GM19240 (cell line): ENCODE results near the gene KDM4C.

ENCODE experiments used
- DNase-seq: peaks from one replicate; pipeline ENCODE4 v3.0.0; 2011; ENCODE audit warnings: low spot score; ENCODE audit not compliant: insufficient read length

The KDM4C gene

DNA sequence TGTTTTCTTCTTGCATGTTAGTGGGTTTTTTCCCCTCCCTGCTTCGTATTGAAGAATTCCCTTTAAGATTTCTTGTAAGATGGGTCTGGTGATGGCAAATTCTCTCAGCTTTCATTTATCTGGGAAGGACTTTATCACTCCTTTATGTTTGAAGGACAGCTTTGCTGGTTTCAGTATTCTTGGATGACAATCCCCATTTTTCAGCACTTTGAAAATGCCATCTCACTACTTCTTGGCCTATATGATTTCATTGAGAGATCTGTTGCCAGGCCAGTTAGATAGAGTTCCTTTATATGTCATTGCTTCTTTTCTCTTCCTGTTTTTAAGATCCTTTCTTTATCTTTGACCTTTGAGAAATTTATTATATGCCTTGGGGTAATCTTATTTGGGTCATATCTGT lies 106.3 kb downstream of the KDM4C start:
- no peak for DNase-seq

- DNase-seq: no peak
These were observed 111.5 kb downstream of the KDM4C start for GRCh38 chr9:6869081-6869948.

DNA sequence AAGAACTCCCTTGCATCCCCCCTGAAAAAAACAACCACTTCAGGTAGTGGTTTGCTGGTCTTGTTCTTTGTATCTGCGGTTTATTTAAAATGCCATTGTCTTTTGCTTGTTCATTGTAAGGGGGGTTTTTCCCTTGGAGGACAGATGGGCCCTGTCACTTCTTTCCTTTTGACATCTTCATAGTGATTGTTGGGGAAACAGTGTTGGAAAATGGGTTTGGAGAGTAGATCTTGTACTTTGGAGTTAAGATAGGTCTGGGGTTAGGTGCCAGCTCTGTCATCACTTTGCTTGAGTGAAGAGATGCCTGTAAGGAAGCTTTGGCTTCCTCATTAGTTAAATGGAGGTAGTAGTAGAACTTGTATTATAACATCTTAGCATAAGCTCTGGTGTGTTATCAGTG lies 112.4 kb downstream of the KDM4C start:
- no peak for DNase-seq

DNA sequence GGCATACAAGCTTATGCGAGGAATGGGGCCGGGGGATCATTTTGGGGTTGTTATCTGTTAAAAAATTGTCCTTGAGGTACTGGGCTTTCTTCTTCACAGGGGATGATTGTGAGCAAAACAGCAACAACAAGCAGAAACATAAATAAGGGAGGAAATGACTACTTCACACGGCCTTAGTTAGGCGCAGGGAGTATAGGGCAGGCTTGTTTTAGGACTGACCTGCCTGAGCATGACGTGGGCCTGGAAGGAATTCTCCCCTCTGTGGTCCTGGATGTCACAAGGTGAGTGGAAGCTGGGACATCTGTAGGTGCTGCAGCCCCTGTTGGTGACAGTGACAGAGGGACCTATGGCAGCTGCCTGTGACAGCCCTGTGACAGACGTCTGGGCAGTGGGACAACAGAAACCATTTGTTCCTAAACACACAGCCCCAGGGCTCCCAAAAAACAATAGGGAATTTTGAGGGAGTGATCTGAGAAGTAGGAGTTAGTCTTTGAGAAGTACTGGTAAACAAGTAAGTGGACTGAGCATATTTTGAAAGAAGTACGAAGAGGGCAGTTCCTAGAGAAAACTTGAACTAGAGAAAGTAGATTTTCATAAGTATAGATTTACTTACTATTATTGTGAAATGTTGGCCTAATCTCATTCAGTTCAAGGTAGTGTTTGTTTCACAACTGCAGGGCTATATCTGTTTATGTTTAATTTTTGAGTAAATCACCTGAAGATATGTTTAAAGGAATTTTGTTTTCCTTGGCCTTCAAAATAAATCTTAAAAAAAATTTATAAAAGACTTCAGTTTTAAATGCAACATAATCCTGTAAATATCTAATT lies 113.1 kb downstream of the KDM4C start:
- no peak for DNase-seq

GRCh38 chr9:6873857-6874256 lies 116.1 kb downstream of the KDM4C start:
- DNase-seq: no peak

DNA sequence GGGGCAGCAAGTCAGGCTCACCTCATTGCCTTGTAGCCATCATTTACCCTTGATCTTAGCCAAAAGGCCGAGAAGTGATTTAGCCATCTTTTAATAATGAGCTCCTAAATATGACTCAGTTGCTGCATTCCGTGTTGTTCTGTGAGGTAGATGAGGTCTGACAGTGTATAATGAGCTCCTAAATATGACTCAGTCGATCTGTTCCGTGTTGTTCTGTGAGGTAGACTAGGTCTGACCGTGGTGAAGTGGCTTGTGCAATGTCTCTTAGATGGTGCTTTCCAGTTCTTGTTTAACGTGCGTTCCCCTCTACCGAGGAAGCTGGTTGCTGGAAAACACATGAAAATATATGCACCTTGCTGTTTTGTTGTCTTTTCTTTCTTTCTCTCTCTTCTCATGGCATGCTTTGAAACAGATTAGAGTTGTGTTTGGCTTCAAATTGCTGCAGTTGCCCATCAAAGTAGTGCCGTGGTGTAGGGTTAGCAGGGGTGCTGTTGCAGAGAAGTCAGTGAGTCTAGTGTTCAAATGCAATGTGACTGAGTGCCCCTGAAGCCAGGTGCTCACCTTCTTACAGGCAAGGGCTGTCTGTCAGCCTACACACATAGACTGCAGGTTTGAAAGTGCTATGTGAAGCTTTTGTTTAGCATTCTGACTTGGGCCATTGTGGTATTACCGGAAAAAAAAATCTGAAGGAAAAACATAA lies 118.6 kb downstream of the KDM4C start:
- no peak for DNase-seq

GRCh38 chr9:6877671-6878161 lies 119.9 kb downstream of the KDM4C start:
- no peak for DNase-seq

- no peak for DNase-seq
These were observed 122.9 kb downstream of the KDM4C start for GRCh38 chr9:6880626-6881025.

- no peak for DNase-seq
These were observed 126.3 kb downstream of the KDM4C start for GRCh38 chr9:6884101-6884500.

DNA sequence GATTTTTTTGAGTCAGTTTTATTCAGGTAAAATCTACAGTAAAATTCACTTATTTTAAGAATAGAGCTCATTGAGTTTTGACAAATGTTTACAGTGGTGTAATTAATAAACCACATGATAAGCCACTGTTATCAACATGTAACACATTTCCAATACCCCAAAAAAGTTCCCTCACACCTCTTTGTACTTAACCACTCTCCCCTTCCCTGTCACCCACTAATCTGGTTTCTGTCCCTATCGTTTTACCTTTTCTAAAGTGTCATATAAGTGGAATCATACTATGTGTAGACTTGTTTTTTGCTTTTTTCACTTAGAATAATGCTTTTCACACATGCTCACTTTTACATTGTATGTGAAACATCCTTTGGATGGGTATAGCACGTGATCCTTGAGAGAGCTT lies 127.2 kb downstream of the KDM4C start:
- DNase-seq: no peak

DNA sequence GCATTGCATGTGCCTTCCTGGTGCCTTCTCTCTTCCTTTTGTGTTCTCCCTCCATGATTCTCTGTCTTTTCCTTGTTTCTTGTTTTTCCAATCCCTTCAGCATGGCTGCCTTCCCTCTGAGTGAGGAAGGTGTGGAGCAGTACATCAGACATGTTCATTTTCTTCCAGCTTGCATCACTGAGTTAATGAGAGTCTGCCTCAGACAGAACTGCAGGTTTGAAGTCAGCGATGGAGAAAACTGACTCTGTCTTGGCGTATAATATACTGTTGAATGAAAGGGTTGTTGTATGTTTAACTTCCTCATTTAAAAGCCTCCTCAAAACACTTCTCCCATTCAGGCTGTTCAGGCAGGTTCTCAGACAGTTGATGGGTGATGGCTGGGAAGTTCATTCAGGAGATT lies 129.3 kb downstream of the KDM4C start:
- no peak for DNase-seq

DNA sequence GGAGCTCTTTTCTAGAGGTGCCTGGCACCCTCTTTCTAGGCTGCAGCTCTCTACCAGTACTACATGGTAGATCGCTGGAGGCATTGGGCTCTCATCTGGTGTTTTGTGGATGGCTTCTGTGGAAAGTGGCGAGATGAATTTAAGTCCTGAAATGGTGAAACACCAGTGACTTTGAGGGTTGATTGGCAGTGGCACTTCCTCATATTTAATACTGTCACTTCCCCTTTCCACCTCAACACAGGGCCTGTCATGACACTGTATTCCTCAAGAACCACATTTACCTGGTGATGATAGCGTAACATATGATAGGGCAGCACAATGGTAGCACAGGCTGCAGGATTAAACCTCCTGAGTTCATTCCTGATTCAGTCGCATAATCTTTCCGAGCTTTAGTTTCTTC lies 132.1 kb downstream of the KDM4C start:
- no peak for DNase-seq

DNA sequence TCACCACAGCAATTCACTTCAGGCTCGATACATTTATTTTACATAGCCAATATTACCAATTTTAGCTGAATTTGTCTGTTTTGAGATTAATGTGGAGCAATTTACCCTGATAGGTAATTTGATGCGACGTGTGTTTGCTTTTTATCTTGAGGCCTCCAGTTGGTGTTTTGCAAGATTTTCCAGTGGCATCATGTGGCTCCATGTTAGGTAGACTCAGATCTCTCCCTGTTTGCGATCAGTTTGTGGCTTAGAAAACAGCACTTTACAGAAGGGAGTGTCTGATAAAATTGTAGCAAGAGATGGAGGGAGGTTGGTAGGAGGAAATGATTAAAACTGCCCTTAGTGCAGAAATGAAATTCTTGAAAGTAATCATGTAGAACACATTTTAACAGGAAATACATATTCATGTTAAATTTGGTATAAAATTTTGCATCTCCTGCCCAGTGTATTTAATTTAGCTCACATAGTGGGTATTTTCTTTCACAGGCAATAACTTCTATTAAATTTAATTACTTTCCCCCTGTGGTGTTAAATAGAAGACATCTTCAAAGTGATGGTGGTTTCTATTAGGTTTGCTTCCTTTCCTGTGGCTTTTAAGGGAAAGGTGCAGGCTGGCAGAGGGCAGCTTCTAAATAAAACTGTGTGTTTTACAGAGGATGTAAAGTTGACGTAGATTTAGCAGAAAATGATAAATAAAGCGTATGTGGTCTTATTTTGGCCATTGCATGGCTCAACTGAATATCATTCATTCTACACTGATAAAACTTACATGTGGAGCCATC lies 135.8 kb downstream of the KDM4C start:
- DNase-seq: no peak

- no peak for DNase-seq
These were observed 136.4 kb downstream of the KDM4C start for GRCh38 chr9:6894135-6894534.

GRCh38 chr9:6895754-6896153 lies 138.0 kb downstream of the KDM4C start:
- DNase-seq: no peak

- no peak for DNase-seq
These were observed 138.8 kb downstream of the KDM4C start for GRCh38 chr9:6896562-6896961.

GRCh38 chr9:6897207-6897822 lies 139.5 kb downstream of the KDM4C start:
- no peak for DNase-seq

- DNase-seq: no peak
These were observed 140.1 kb downstream of the KDM4C start for GRCh38 chr9:6897898-6898302.

- no peak for DNase-seq
These were observed 141.5 kb downstream of the KDM4C start for GRCh38 chr9:6899274-6899673.

DNA sequence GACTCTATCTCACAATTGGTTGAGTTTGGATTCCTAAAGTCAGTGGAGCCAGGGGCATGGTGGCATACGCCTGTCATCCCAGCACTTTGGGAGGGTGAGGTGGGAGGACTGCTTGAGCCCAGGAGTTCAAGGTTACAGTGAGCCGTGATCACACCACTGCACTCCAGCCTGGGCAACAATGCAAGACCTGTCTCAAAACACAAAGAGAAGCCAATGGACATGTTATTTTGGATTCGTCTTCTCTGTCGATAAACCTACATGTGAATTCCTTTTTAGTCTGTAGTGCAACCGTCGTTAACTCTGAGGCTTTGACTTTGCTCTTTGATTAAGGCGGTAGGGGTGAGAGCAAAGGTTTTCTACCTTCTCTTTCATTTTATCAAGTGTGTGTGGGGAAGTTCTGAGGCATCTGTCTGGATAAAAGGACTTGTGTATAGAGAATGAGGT lies 142.7 kb downstream of the KDM4C start:
- no peak for DNase-seq
